GM21529 (cell line): ENCODE data around the gene USP16.
A peak's percentile ranks its signal among the peaks of the same experiment; 100 is the strongest.
"Not testable (repeated sequence)": the region's sequence is repeated elsewhere in the genome, so short reads cannot be mapped to it uniquely, and the experiment has no call there.

Experiments used
- ATAC-seq: cut with Tn5 transposase; IDR thresholded peaks from one replicate; pipeline ENCODE4 v1.9.1; 2021; ENCODE audit not compliant: unreplicated experiment

USP16 gene

GRCh38 chr21:29024474-29025327 lies at the start of gene USP16:
USP16 (plus strand) TSS chr21:29024668; CDS start chr21:29027914, 3,246 bp downstream.
- peak; percentile 96 for ATAC-seq

GRCh38 chr21:28975397-28975796 lies 49.1 kb upstream of the USP16 start:
- no peak for ATAC-seq

- no peak for ATAC-seq
Observed at GRCh38 chr21:28979092-28979491, 45.4 kb upstream of the USP16 start.

GRCh38 chr21:28982637-28983036 lies 41.8 kb upstream of the USP16 start:
- ATAC-seq, result no peak

DNA sequence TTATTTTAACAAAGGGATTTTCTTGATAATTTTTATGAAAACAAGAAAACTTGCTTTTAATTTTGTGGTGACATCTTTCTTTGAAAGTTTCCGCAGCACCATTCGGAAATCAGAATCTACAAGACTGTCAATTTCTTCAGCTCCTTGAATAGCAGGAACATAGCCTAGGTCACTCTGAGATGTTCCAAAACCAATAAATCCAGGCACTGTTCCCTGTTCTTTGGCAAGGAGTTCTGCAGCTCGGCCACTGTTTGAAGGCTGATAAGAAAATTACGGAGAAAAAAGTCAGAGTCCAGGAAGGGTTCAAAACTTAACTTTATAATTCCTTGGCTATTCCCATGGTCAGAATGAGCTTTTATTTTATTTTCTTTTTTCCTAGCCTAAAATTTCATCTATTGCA lies 37.8 kb upstream of the USP16 start:
- ATAC-seq, result no peak

GRCh38 chr21:28988146-28988545 lies 36.3 kb upstream of the USP16 start:
- ATAC-seq, result not testable (repeated sequence)

DNA sequence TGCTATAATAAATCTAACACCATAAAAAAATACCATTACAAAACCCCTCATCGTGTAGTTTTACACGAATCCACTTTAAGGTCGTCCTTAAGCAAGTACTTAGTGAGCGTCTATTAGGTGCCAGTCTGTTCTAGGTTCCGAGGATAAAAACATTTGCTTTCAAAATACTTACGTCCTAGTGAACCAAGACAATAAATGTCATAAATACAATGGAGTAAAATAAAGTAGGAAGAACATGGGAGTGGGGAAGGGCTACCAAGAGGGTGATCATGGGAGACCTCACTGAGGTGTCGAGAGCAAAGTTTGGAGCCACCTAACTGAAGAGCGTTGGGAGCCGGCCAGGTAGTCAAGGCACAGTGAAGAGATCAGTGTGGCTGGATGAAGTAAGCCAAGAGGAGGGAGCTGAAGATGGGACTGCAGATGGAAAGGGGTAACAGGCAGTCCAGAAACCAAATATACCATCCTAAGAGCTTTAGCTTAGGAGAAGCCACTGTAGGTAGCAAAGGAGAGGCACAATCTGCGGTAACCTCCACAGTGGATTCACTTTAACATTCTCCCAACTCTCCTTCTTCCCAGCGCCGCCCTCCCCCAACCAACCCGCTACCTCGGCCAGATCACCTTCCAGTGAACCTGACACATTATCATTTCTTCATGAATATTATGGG lies 32.5 kb upstream of the USP16 start:
- ATAC-seq, result peak; percentile 7

GRCh38 chr21:28992526-28993292 lies 31.8 kb upstream of the USP16 start, which contains the start of gene LTN1:
LTN1 (minus strand) TSS chr21:28992877; CDS start chr21:28992805, 72 bp downstream.
- peak; percentile 98 for ATAC-seq

DNA sequence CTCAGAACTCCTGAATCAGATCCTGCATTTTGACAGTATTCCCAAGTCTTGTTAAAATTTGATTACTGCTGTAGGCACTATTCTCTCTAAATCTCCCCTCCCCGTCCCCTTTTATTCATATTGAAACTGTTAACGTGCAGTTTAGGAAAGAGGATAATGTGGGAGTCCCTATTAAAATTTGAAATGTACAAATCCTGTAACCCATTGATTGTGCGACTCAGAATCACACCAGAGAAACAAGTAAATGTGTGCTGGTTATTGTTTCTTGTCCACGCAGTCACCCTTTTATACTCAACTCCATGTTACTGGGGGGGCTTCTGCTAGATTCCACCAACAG lies 31.2 kb upstream of the USP16 start:
- ATAC-seq, result no peak

DNA sequence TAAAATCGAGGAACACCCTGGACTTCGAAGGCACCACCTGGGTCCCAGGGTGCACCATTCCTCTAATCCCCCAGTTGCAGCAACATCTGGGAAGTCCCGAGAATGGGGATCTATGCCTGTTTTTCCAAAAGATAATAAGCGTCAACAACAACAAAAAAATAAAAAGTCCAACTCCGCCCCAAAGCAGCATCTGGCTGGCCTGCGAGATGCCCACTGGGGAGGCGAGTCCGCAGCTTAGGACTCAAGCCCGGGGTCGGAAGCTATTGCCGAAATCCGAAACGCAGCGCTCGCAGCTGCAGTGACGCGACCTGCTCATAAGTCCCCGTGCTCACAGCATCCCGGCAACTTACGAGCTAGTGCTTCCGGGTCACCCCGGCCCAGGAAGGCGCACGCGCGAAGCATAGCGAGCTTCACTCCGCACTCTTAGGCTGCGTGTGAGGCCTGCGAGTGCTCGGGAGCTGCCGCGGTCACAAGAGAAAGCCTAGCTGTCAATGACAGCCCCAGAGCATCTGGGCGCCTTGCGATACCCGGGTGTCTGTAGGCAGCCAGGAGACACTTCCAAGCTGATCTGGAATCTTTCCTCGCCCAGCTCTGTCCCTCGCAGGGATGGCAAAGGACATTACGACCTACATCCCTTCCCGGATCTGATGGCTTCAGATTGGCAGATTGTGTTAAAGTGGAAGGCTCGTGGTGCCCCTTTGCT lies 21.9 kb upstream of the USP16 start:
- ATAC-seq, result peak; percentile 99

DNA sequence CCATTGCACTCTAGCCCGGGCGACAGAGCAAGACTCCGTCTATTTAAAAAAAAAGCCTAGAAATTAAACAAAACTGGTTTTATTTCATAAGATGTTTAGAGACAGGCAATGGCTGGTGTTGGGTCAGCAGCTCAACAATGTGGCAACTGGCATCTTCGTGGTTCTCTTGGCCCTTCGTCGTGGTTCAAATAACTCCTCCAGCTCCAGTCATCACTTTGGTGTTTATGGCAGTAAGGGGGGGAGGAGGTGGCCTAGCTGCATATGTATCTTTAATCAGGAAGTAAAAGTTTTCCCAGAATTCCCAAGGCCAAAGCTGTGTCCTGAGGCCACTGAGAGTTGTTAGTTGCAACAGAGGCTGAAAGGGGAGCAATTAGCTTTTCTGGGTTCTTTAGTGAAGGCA lies 18.8 kb upstream of the USP16 start:
- no peak for ATAC-seq

- ATAC-seq, result no peak
Observed at GRCh38 chr21:29007135-29007534, 17.3 kb upstream of the USP16 start.

- ATAC-seq, result no peak
Observed at GRCh38 chr21:29007810-29008209, 16.7 kb upstream of the USP16 start.

DNA sequence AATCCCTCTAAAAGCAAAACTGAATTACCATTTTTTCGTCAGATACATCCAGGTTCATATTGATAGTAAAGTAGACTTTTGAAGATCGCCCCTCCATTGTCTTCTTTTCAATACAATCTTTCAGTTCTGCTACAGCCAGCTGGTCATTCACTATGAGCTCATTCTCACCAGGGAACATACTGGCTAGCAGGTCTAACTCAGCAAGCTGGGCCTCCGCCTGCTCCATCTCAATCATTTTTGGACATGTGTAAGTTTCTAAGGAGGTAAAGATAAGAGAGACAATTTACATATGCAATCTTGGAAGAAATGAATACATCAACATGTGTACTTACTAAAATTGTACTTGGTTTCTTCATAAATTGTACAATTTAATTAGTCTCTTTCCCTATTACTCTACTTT lies 16.1 kb upstream of the USP16 start:
- ATAC-seq, result no peak

- ATAC-seq, result not testable (repeated sequence)
Observed at GRCh38 chr21:29011236-29011635, 13.2 kb upstream of the USP16 start.

GRCh38 chr21:29017639-29018237 lies 6.7 kb upstream of the USP16 start:
- ATAC-seq, result no peak

GRCh38 chr21:29018540-29018939 lies 5.9 kb upstream of the USP16 start:
- ATAC-seq, result peak; percentile 29

DNA sequence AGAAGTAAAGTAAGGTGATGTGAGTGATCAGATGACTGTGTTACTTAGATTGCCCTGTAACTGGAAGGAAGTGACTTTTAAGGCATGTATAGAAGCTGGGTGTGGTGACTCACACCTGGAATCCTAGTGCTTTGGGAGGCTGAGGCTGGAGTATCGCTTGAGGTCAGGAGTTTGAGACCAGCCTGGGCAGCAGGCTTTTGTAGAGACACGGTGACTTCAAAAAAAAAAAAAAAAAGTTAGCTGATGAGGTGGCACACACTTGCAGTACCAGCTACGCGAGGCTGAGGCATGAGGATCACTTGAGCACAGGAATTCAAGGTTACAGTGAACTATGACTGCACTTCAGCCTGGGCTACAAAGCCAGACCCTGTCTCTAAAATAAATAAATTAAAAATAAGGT lies 2.3 kb upstream of the USP16 start:
- no peak for ATAC-seq

GRCh38 chr21:29025328-29025713 lies 853 bp downstream of the USP16 start:
- ATAC-seq, result peak; percentile 3

DNA sequence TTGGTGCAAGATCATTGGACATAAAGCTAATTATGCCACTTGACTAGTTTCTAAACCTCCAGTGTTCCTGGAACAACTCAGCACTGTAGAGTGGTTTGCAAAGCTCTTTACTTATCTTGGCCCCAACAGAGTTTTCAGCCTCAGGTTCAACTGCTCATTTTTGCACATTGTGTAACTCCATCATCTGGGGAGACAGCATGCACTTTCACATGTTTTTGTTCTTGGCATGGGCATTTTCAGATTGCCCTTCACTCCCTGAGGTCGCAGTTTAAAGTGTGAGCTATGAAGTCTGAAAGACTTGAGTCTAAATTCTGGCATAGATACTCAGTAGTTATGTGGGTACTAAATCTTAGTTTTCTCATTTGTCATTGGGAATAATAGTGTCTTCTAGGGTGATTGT lies 5.1 kb downstream of the USP16 start:
- no peak for ATAC-seq

DNA sequence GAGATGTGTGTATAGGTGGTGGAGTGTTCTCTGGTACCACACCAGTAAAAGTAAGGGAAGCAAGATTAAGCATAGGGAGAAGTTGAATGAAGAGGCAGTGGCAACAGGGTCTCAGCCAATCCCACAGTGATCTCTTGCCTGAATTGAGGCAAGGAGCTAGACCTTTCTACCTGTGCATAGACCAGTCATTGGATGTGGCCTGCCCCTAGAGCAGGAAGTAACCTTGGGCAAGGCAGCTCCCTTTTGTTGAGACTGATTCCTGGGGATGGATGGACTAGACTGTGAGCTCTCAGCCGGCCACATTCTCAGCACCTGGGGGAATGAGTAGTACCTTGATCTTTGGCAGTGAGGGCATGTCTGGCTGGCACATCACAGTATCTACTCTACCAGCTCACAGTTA lies 6.4 kb downstream of the USP16 start:
- no peak for ATAC-seq
